Activated CD4-positive, alpha-beta T cell treated with anti-CD3 and anti-CD28 coated beads, Interleukin-10, Interleukin-2, amounts not matched to agents 100 ng/mL and 50 ng/mL, durations not matched to agents 16 hours and 8 hours (primary cell): ENCODE results near the gene DNAAF2.

Source experiments
- DNase-seq: peaks from one replicate; pipeline ENCODE4 v3.0.0-alpha.2; 2020

The DNAAF2 gene

DNA sequence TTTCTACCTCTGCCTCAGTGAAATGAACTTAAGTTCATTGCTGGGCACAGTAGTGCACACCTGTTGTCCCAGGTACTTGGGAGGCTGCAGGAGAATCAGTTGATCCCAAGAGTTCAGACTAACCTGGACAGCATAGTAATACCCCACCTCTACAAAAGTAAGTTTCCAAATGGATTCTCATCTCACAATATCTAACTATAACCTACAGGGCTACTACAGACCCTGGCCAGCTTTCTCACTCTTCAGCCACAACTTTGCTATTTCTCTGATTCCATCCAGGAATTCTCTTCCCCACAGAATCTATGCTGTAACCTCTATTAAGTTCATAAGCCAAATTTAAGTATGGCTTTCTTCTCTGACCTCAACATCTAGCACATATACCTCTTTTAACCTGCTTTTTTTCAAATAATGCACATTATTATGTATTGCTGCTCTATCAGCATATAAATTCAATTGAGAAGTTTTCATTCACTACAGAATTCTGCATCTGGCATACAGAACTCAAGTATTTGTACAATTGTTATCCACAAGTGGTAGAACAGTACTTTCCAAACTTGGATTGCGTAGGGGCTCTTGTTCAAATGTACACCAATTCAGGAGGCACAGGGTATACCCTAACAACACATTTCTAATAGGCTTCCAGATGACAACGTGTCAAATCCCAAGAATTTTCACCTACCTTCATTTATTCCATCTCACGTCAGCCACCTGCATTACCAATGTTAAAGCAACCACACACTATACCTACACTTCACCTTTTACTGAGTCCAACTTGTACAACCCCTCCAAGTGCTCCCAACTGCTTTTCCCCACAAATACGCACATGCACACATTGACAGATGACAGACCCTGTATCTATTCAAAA, 52.7 kb downstream of the DNAAF2 start:
- DNase-seq, result no peak

- peak; percentile 23 for DNase-seq
Observed at GRCh38 chr14:49581209-49582112, 53.6 kb downstream of the DNAAF2 start.

GRCh38 chr14:49579841-49580240, 55.2 kb downstream of the DNAAF2 start:
- DNase-seq, result no peak

- no peak for DNase-seq
Observed at GRCh38 chr14:49578141-49578540, 56.9 kb downstream of the DNAAF2 start.
